Loucy (cell line): ENCODE results near the gene PADI4.

Source experiments
- CTCF ChIP-seq: fragments of 200-600 bp; sonication (generic); conservative IDR thresholded peaks from 2 replicates; pipeline ENCODE4 v1.5.1; 2014; ENCODE audit warnings: mild to moderate bottlenecking, antibody characterized with exemption, low read length
- EZH2phosphoT487 ChIP-seq: fragments of 200-600 bp; IDR thresholded peaks from 2 replicates; pipeline ENCODE4 v1.6.1; 2018; ENCODE audit warnings: antibody characterized with exemption, mild to moderate bottlenecking, moderate library complexity, borderline replicate concordance

- TF ChIP-seq CTCF (no peak), EZH2phosphoT487 (no peak)
Observed at GRCh38 chr1:17276568-17276967, 31.4 kb upstream of the PADI4 start.
